ENCODE results near the gene ZCCHC24.
A peak's percentile ranks its signal among the peaks of the same experiment; 100 is the strongest.

ZCCHC24 gene

DNA sequence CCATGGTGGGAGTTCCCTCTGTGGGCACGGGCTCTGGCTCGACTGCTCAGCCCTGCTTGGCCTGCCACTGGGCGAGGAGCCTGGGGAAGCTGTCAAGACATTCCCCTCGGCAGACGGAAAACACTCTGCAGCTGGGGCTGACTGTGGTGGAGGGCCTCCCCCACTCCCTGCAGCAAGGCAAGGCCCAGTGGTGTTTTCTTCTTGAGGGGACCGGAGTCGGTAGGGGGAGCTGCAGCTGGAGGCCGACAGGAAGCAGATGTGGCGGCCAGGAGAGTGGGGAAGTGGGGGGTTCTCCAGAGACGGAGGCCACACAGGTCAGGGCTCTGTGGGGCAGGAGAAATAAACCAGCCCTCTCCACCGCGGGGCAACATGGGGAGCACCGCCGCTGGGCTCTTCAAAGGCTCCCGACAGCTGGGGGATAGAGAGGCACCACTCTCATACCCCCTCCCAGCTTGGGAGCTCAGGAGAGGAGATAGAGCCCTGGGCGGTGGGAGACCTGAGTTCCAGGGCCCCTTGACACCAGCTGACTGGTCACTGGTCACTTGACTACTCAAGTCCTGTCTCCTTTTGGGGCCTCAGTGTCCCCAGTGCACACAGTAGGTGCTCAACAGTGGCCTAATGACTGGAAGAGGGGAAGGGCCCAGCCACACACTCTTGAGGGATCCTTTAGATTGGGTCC lies 54.7 kb downstream of the ZCCHC24 start:
- DNase-seq (ENCODE audit: insufficient read length) (peak; percentile 40), FAIRE-seq (no peak)
- no peak for TF ChIP-seq POLR2AphosphoS5 (IDR thresholded peaks at IDR 0.05; ENCODE audit: low read depth, low read length)
- no peak for TF ChIP-seq TAF1 (IDR thresholded peaks at IDR 0.05; ENCODE audit: borderline replicate concordance, low read depth, low read length)
- TF ChIP-seq POLR2A (IDR thresholded peaks at IDR 0.05; ENCODE audit: low read depth, low read length), result no peak

DNA sequence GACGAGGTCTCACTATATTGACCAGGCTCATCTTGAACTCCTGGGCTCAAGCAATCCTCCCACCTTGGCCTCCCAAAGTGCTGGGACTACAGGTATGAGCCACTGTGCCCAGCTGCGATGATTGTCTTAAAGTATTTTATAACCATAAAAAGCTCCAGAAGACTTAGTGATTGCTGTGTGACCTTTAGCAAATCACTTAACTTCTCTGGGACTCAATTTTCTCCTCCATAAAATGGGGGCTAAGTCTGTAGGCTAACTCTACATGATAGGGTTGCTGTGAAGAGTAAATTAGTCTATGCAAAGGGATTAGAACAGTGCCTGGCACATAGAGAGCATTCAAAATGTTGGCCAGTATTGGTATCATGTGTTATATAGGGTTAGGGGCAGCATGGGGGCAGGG lies 55.4 kb downstream of the ZCCHC24 start:
- TF ChIP-seq TAF1 (IDR thresholded peaks at IDR 0.05; ENCODE audit: borderline replicate concordance, low read depth, low read length), result no peak
- no peak for TF ChIP-seq POLR2AphosphoS5 (IDR thresholded peaks at IDR 0.05; ENCODE audit: low read depth, low read length)
- no peak for TF ChIP-seq POLR2A (IDR thresholded peaks at IDR 0.05; ENCODE audit: low read depth, low read length)
- no peak for DNase-seq (ENCODE audit: insufficient read length)
- no peak for FAIRE-seq

DNA sequence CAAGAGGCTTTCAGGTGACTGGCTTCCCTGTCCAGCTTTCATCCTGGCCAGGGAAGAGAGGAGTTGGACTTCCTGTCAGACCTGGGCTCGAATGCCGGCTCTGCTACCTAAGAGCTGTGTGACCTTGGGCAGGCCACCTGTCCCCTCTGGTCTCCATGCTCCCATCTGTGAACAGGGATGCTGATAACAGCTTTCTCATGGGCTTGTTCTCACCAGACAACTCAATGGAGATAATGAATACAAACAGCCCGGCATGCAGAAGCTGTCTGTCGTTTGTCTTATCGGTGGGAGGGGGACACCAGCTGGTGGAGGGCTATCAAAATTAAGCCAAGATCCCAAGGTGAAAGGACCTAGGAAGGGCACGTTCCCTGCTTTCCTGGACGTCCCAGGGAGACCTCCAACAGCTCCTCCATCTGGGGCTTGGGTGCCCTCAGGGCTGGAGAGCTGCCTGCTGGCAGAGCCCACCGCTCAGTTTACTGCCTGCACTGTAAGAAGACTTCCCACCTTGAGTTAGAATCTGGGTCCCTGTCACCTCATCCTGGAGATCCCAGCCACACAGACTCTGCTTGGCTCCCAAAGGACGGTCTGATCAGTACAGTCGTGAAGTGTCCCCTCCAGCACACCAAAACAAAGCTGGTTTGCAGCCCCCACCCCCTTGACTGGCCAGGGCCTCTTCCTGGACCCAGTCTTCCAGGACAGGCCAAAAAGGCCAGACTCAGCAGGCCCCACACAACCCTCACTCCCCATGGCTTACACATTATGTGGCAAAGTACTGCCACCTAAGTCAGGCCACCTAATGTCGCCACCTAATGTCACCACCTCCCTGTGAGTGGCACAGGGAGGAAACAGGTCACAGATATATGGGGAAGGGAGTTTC lies 57.2 kb downstream of the ZCCHC24 start:
- TF ChIP-seq POLR2A (IDR thresholded peaks at IDR 0.05; ENCODE audit: low read depth, low read length) (no peak), TAF1 (IDR thresholded peaks at IDR 0.05; ENCODE audit: borderline replicate concordance, low read depth, low read length) (no peak), POLR2AphosphoS5 (IDR thresholded peaks at IDR 0.05; ENCODE audit: low read depth, low read length) (no peak)
- DNase-seq (ENCODE audit: insufficient read length) (peak; percentile 30), FAIRE-seq (no peak)

DNA sequence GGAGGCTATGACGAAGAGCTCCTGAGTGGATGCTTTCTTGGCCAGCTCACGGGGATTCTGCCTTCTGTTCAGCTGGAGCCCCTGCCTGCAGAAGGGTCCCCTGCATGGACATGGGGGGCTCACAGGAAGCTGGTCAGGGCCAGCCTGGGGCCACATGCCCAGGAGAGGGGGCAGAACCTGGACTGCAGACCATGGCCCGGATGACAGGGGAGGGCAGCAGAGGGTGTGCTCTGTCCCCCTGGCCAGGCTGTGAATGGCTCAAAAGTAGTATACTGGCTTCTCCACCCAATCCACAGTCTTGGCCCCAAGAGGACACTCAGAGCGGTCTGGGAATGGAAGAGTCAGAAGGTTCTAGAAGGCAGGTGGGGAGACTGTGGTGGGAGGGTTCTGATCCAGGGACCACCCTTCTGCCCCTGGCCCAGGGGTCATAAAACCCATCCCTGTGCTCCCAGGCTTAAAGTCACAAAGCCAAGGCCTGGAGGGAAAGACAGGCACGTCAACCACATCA lies 57.9 kb downstream of the ZCCHC24 start:
- no peak for TF ChIP-seq POLR2AphosphoS5 (IDR thresholded peaks at IDR 0.05; ENCODE audit: low read depth, low read length)

DNA sequence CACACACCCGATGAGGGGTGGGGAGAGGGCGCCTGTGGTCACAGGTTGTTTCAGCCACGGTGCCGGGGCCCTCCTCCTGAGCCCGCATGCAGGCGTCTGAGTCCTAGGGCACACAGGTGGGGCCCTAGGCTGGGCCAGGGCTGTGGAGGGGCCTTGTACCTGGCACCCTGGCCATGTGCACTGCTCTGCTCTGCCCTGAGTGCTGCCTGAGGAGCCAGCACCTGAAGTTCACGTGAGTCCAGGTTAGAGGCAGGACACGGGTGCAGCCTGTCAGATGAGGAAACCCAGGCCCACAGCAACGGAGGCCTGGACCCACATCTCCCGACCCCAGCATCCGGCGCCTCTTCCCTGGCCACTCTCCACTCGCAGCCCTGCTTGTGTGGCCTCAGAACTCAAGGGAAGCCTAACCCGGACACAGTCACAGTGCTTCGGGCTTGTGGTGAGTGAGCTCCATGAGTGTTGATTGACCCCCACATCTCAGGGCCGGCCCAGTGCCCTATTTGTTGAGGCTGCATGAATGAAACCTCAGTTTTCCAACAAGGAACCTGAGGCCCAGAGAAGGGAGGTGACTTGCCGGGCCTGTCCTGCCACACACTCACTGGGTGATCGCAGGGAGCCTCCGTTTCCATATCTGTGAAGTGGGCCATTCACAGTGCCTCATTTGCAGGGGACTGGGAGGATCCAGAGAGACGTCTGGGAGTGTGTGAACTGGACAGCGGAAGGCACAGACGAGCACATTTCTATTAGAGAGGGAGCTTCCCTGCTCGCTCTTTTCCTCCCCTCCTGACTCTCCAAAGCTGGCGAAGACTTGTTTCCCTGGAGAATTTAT lies 58.6 kb downstream of the ZCCHC24 start:
- DNase-seq (ENCODE audit: insufficient read length) (peak; percentile 11), FAIRE-seq (no peak)
- TF ChIP-seq POLR2AphosphoS5 (IDR thresholded peaks at IDR 0.05; ENCODE audit: low read depth, low read length) (no peak), POLR2A (IDR thresholded peaks at IDR 0.05; ENCODE audit: low read depth, low read length) (no peak), TAF1 (IDR thresholded peaks at IDR 0.05; ENCODE audit: borderline replicate concordance, low read depth, low read length) (no peak)

More for the DNA sequence above, 57.9 kb downstream of the ZCCHC24 start:
- FAIRE-seq (no peak), DNase-seq (ENCODE audit: insufficient read length) (peak; percentile 9)

DNA sequence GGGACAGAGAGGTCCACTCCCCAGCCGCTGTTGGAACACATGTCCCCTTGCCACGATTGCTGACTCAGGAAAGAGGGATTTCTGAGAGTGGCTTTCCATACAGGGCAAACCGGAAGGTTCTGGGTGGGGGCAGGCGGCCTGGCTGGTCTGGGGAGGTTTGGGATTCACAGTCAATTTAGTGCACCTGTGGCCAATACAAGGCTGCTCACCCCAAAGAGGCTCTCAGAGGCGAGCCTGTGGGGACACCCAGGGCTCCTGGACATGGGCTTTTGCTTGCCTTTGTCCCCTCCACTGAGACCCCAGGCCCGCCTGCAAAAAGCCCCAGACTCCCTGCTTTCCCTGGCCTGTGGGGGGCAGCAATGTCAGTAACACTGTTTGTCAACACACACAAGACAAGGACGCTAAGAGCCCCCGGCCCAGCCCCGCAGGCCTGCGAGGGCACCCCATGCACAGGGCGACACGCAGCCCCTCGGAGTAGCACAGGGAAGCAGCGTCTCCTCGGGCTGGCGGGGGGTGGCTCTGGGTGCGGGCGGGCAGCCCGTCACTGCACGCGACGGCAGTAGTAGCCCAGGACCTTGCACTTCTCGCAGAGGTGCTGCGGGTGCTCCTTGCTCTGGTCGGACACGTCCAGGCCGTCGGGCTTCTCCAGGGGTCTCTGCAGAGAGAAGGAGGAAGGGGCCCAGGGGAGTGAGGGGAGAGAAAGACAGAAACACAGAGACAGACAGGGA lies 59.5 kb downstream of the ZCCHC24 start:
- DNase-seq (ENCODE audit: insufficient read length), result no peak

DNA sequence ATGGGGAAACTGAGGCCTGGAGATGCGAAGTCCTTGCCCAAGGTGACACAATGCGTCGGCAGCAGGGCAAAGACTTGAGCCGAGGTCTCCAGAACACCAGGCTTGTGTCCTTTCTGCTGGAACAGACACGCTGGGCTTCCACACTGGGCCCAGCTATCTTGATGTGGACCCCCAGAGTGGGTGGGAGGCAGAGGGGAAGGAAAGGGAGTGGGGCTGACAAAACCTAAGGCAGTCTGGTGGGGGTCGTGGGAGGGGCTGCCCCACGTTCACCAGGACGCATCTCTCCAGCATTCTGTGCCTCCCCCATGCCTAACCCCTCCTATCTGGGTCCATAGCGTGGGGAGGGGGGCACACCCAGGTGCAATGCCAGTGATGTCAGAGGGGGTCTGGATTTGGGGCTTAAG lies 60.0 kb downstream of the ZCCHC24 start:
- TF ChIP-seq POLR2AphosphoS5 (IDR thresholded peaks at IDR 0.05; ENCODE audit: low read depth, low read length) (no peak), POLR2A (IDR thresholded peaks at IDR 0.05; ENCODE audit: low read depth, low read length) (no peak), TAF1 (IDR thresholded peaks at IDR 0.05; ENCODE audit: borderline replicate concordance, low read depth, low read length) (no peak)
- FAIRE-seq, result no peak
- no peak for DNase-seq (ENCODE audit: insufficient read length)

More for the DNA sequence above, 59.5 kb downstream of the ZCCHC24 start:
- TF ChIP-seq POLR2A (IDR thresholded peaks at IDR 0.05; ENCODE audit: low read depth, low read length) (no peak), TAF1 (IDR thresholded peaks at IDR 0.05; ENCODE audit: borderline replicate concordance, low read depth, low read length) (no peak), POLR2AphosphoS5 (IDR thresholded peaks at IDR 0.05; ENCODE audit: low read depth, low read length) (no peak)
- no peak for FAIRE-seq

DNA sequence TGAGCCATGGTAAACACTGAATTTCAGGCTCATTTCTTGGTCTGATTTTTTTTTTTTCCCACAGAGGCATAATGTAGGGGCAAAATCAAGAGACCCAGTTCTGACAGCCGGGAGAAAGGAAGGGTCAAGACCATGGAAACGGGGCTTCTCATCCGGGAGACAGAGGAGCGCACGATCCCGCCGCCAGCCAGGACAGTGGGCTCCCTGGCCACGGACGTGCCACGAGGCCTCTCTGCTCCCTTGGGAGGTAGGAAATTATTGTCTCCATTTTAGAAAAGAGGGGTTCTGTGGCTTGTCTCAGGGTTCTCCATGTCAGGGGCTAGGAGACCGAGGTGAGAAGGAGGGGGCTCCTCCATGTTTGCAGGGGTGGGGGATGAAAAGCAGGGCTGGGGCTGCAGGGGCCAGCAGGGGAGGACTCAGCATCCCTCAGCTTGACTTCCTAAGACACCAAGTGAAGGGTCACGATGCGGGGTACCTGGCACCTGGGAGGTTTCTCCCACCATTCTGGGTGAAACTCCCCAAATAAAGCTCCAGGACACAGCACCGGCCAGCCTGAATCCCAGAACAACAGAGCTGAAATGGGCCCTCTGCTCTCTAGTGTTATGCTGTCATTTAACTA lies 60.5 kb downstream of the ZCCHC24 start:
- DNase-seq (ENCODE audit: insufficient read length) (no peak), FAIRE-seq (no peak)
- TF ChIP-seq TAF1 (IDR thresholded peaks at IDR 0.05; ENCODE audit: borderline replicate concordance, low read depth, low read length) (no peak), POLR2AphosphoS5 (IDR thresholded peaks at IDR 0.05; ENCODE audit: low read depth, low read length) (no peak), POLR2A (IDR thresholded peaks at IDR 0.05; ENCODE audit: low read depth, low read length) (no peak)

DNA sequence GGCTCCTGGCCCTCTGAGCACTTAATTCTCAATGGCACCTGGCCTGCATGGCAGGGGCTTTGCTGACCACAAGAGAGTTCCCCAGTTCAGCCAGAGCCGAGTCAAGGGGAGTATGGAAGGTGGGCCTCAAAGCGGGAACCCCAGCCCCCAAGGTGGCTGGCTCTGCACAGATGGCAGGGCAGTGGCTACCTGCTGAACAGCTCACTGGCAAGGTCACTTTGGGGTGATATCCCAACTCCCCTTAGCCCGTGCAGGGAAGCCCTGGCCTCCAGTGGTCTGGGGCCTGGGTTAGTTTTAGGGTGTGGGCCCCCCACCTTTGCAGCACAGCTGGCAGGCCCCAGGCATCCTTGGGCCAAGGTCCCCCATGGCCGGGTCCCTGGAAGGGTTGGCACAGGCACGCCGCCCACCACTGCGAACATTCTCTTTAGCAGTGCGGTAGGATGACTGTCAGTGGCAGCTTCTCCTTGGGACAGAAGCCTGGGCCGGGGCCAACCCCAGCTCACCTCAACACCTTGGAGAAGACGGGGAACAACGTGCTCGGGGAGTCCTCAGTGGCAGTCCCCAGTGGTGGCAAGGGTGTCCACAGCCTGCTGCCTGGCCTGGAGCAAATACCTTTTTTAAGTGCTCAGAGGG lies 61.3 kb downstream of the ZCCHC24 start:
- no peak for FAIRE-seq
- no peak for DNase-seq (ENCODE audit: insufficient read length)
- TF ChIP-seq TAF1 (IDR thresholded peaks at IDR 0.05; ENCODE audit: borderline replicate concordance, low read depth, low read length) (no peak), POLR2AphosphoS5 (IDR thresholded peaks at IDR 0.05; ENCODE audit: low read depth, low read length) (no peak), POLR2A (IDR thresholded peaks at IDR 0.05; ENCODE audit: low read depth, low read length) (no peak)

DNA sequence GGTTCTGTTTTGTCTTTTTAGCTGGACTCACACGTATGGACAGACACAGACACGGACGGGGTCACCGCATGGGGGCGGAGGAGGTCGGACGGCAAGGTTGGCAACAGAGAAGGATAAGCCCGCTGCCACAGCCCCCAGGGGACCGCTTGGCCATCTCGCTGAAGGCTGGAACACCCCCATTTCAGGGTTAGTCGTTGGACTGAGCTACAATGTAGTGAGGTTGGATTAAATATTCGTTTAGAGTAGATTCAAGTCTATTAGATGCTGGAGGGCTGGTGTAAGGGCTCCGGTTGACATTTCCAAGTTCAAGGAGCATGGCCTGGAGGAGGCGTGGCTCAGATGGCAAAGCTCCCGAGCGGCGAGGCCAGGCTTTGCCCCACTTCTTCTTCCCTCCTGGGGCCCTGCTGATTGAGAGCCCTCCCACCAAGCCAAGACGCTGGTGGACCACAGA lies 62.9 kb downstream of the ZCCHC24 start:
- no peak for TF ChIP-seq POLR2A (IDR thresholded peaks at IDR 0.05; ENCODE audit: low read depth, low read length)
- TF ChIP-seq POLR2AphosphoS5 (IDR thresholded peaks at IDR 0.05; ENCODE audit: low read depth, low read length), result no peak
- no peak for TF ChIP-seq TAF1 (IDR thresholded peaks at IDR 0.05; ENCODE audit: borderline replicate concordance, low read depth, low read length)
- DNase-seq (ENCODE audit: insufficient read length), result no peak
- no peak for FAIRE-seq
